Endothelial cell of umbilical vein (primary cell): ENCODE data around the gene RNU5B-1. TPM values are rescaled to one million over a fixed set of nuclear protein-coding genes. Genes with fewer than 3 reads are reported as not detected.

Experiments used
- BruUV-seq: library from RNA; stranded (reverse); fragments of 400-500 nt; replicated peaks from 2 replicates; lab custom pipeline; 2021; lab: Mats Ljungman, UMichigan
- CTCF ChIA-PET: fragments of 300-600, 350-600 bp; sonication (Branson Sonifier 250); formaldehyde crosslinking; loops from one replicate; lab custom pipeline; 2021; ENCODE audit warnings: antibody characterized with exemption, inconsistent platforms; lab: Charles Lee
- POLR2A ChIA-PET: fragments of 300-600, 350-600 bp; sonication (Branson Sonifier 250); formaldehyde crosslinking; loops from one replicate; lab custom pipeline; 2021; ENCODE audit warnings: antibody characterized with exemption, inconsistent platforms; lab: Charles Lee
- DNase-seq: peaks from one replicate; pipeline ENCODE4 v3.0.0-alpha.2; 2011; ENCODE audit warnings: low read depth, low spot score
- FAIRE-seq: peaks from 2 replicates; lab custom pipeline; 2011; peaks lifted over from hg19 to GRCh38; lab: Jason Lieb, UNC
- H2AFZ ChIP-seq: 2 replicates; pipeline ENCODE4 v1.6.0; 2012; ENCODE audit warnings: low read depth, low read length, control low read depth, inconsistent platforms
- H3K27ac ChIP-seq: 2 replicates; pipeline ENCODE4 v1.5.1; 2011; ENCODE audit warnings: low read depth, mild to moderate bottlenecking, control low read depth, low read length, moderate library complexity; ENCODE audit not compliant: insufficient read depth
- H3K27me3 ChIP-seq, 2 experiments: 2 replicates each; pipeline versions ENCODE4 v1.6.0 to v1.6.1; 2011; ENCODE audit warnings: low read length in 2 of 2, mixed read lengths in 1 of 2; ENCODE audit not compliant: control insufficient read depth in 2 of 2, insufficient read depth in 2 of 2
- H3K36me3 ChIP-seq, 2 experiments: 2 replicates in 1 of 2; 3 replicates in 1 of 2; pipeline ENCODE4 v1.5.1; 2011; ENCODE audit warnings: low read length in 2 of 2, mild to moderate bottlenecking in 1 of 2, moderate library complexity in 1 of 2; ENCODE audit not compliant: control insufficient read depth in 2 of 2, insufficient read depth in 2 of 2; ENCODE audit errors: extremely low read depth in 1 of 2
- H3K4me1 ChIP-seq: 3 replicates; pipeline ENCODE4 v1.5.1; 2011; ENCODE audit warnings: mild to moderate bottlenecking, low read length; ENCODE audit not compliant: control insufficient read depth, insufficient read depth; ENCODE audit errors: extremely low read depth
- H3K4me2 ChIP-seq: 2 replicates; pipeline ENCODE4 v1.6.1; 2011; ENCODE audit warnings: low read length, control low read depth, mixed read lengths; ENCODE audit not compliant: insufficient read depth
- H3K4me3 ChIP-seq, 3 experiments: fragments of 200-600 bp in 1 of 3; sonication (generic), shearing (Covaris generic) in 1 of 3; replicated peaks in 1 of 3; 2 replicates each; pipeline ENCODE4 v1.5.1; 2011 to 2016; ENCODE audit warnings: control low read depth in 3 of 3, low read length in 3 of 3, mild to moderate bottlenecking in 2 of 3, inconsistent platforms in 1 of 3, low read depth in 1 of 3, moderate library complexity in 1 of 3; ENCODE audit not compliant: insufficient read depth in 1 of 3
- H3K79me2 ChIP-seq: 2 replicates; pipeline ENCODE4 v1.6.0; 2012; ENCODE audit warnings: low read length, inconsistent platforms; ENCODE audit not compliant: control insufficient read depth, insufficient read depth
- H3K9ac ChIP-seq: replicated peaks from 2 replicates; pipeline ENCODE3; 2011; ENCODE audit warnings: low read length, control low read depth; ENCODE audit not compliant: insufficient read depth; ENCODE audit errors: extremely low read depth
- H3K9me1 ChIP-seq: replicated peaks from 3 replicates; pipeline ENCODE4 v1.6.0; 2011; ENCODE audit warnings: mild to moderate bottlenecking, low read length; ENCODE audit not compliant: control insufficient read depth, insufficient read depth; ENCODE audit errors: extremely low read depth
- H3K9me3 ChIP-seq: replicated peaks from 2 replicates; pipeline ENCODE4 v1.5.1; 2012; ENCODE audit warnings: low read length, inconsistent platforms; ENCODE audit not compliant: control insufficient read depth, insufficient read depth
- H4K20me1 ChIP-seq: replicated peaks from 2 replicates; pipeline ENCODE3; 2011; ENCODE audit warnings: mild to moderate bottlenecking, low read length; ENCODE audit not compliant: control insufficient read depth, insufficient read depth; ENCODE audit errors: extremely low read depth
- CTCF ChIP-seq, 2 donors: IDR thresholded peaks; 1 replicate in 1 of 2; 2 replicates in 1 of 2; pipeline ENCODE4 v1.5.1; 2011; ENCODE audit warnings: low read length in 2 of 2, mild to moderate bottlenecking in 2 of 2, moderate library complexity in 2 of 2, control low read depth in 1 of 2, inconsistent platforms in 1 of 2, low read depth in 1 of 2; ENCODE audit not compliant: insufficient read depth in 1 of 2; ENCODE audit errors: extremely low read depth in 1 of 2
- EZH2 ChIP-seq: IDR thresholded peaks from 2 replicates; pipeline ENCODE4 v1.6.1; 2012; ENCODE audit warnings: borderline replicate concordance, low read depth, mild to moderate bottlenecking, moderate library complexity, low read length, inconsistent platforms; ENCODE audit not compliant: severe bottlenecking
- FOS ChIP-seq: IDR thresholded peaks from 2 replicates; pipeline ENCODE4 v1.6.1; 2011; ENCODE audit warnings: mild to moderate bottlenecking, low read length, moderate library complexity, borderline replicate concordance; ENCODE audit not compliant: insufficient read depth
- GATA2 ChIP-seq: IDR thresholded peaks from 2 replicates; pipeline ENCODE4 v1.7.0; 2011; ENCODE audit warnings: low read depth, mild to moderate bottlenecking, moderate library complexity, mixed read lengths, low read length; ENCODE audit not compliant: insufficient read length, insufficient read depth
- JUN ChIP-seq: IDR thresholded peaks from 2 replicates; pipeline ENCODE4 v1.6.1; 2011; ENCODE audit warnings: borderline replicate concordance, low read depth; ENCODE audit not compliant: insufficient read length, insufficient read depth
- MAX ChIP-seq: IDR thresholded peaks from 2 replicates; pipeline ENCODE4 v1.6.1; 2011; ENCODE audit not compliant: insufficient read depth, insufficient read length
- MYC ChIP-seq: IDR thresholded peaks from one replicate; pipeline ENCODE4 v1.6.1; 2011; ENCODE audit warnings: mild to moderate bottlenecking, low read depth, low read length
- POLR2A ChIP-seq: IDR thresholded peaks from 2 replicates; pipeline ENCODE4 v1.6.1; 2012; ENCODE audit warnings: low read depth, mild to moderate bottlenecking, control low read depth, low read length
- POLR2AphosphoS5 ChIP-seq: IDR thresholded peaks from 2 replicates; pipeline ENCODE4 v1.6.1; 2012; ENCODE audit warnings: low read depth, mild to moderate bottlenecking, control low read depth, low read length, moderate library complexity; ENCODE audit not compliant: insufficient read depth
- dilution Hi-C: fragments of 300-500 bp; cut with MboI; formaldehyde crosslinking; loops from one replicate; pipeline ENCODE4 v1.15.0; 2019; ENCODE audit warnings: low sequenced_read_pairs; ENCODE audit not compliant: extremely low pct_ligation_motif_present
- intact Hi-C: fragments of 100-400 bp; cut with micrococcal nuclease; formaldehyde crosslinking; loops from one replicate; pipeline ENCODE4 v1.10.0; 2022
- polyA plus RNA-seq, 4 experiments: library from polyadenylated mRNA; depleted of rRNA in 3 of 4; stranded (reverse) in 3 of 4; unstranded in 1 of 4; fragments of >200 nt; gene quantifications; 2 replicates each; pipeline versions ENCODE4 v1.2.1 to v1.2.3, GENCODE V29; 2011 to 2012; ENCODE audit warnings: missing spikeins in 1 of 4
- total RNA-seq: library from RNA; stranded (reverse); gene quantifications from 2 replicates; pipeline ENCODE4 v1.2.3, GENCODE V29; 2021

Gene RNU5B-1
- total and polyA plus RNA-seq, 2 donors (not counting 3 experiments of a cell fraction or from before 2014, with no cell fraction given), result not detected

GRCh38 chr15:65286069-65286703, 18.3 kb upstream of the RNU5B-1 start:
- FAIRE-seq (peak; percentile 35), DNase-seq (peak; percentile 50)
- Histone ChIP-seq H3K79me2 (no peaks in the 10 kb centered on the region), H3K4me3 (peak overlapping the region; percentile 65 to 75 (median 67)), H2AFZ (peak overlapping the region; percentile 90), H3K4me2 (peak overlapping the region; percentile 49), H3K9ac (peak overlapping the region; percentile 73), H3K4me1 (peaks cover 16% of the 10 kb centered on the region), H3K27ac (peak overlapping the region; percentile 40), H4K20me1 (no peaks in the 10 kb centered on the region), H3K36me3 (no peaks in the 10 kb centered on the region), H3K9me3 (no peaks in the 10 kb centered on the region), H3K9me1 (no peaks in the 10 kb centered on the region), H3K27me3 (peaks cover 2% of the 10 kb centered on the region in 2 experiments)
- intact Hi-C loops, result no loop called here
- dilution Hi-C loops, result no loop called here
- ChIA-PET POLR2A (interaction anchor here (0.7 to 2.3 kb wide), 6 partner anchors 11 to 101 kb away, joined by 3 to 19 read pairs (median 4); partner anchors contain the start of genes CLPX and RNU5B-1), CTCF (interaction anchor here (0.6 to 3.2 kb wide), 9 partner anchors 11 to 101 kb away, joined by 3 to 23 read pairs (median 4); partner anchors contain the start of genes CLPX and RNU5B-1)
- TF ChIP-seq GATA2 (no peak), FOS (no peak), MAX (no peak), POLR2A (no peak), JUN (no peak), CTCF (IDR thresholded peaks at IDR 0.05; ENCODE audit: extremely low read depth in 1 of 2, insufficient read depth in 1 of 2, low read depth in 1 of 2, low read length in 2 of 2) (no peak), EZH2 (no peak), POLR2AphosphoS5 (no peak), MYC (no peak)
- BruUV-seq, result no TSS peak
